IMR-90 (cell line): ENCODE measurements around the gene ARHGAP12. TPM values are rescaled to one million over a fixed set of nuclear protein-coding genes. Genes with fewer than 3 reads are reported as not detected.

ENCODE experiments used
- ATAC-seq: fragments of 200-7000 bp; cut with Tn5 transposase; 2 replicates; pipeline ENCODE4 v1.9.1; 2020; ENCODE audit warnings: low read depth, mild to moderate bottlenecking, moderate library complexity
- BruUV-seq: library from RNA; stranded (reverse); fragments of 400-500 nt; replicated peaks from 2 replicates; lab custom pipeline; 2021; lab: Mats Ljungman, UMichigan
- CTCF ChIA-PET: fragments of 300-600 bp; formaldehyde crosslinking; extraction: SDS; loops from one replicate; lab custom pipeline; 2021; ENCODE audit warnings: antibody characterized with exemption; lab: Yijun Ruan, JAX
- POLR2A ChIA-PET: fragments of 300-600 bp; sonication (Branson Sonifier 250); formaldehyde crosslinking; loops from one replicate; lab custom pipeline; 2022; ENCODE audit warnings: antibody characterized with exemption; ENCODE audit not compliant: unreplicated experiment; lab: Charles Lee
- DNase-seq: peaks from one replicate; pipeline ENCODE4 v3.0.0; 2013
- H2AFZ ChIP-seq: replicated peaks from 2 replicates; pipeline ENCODE3; 2013; ENCODE audit warnings: low read length, mild to moderate bottlenecking; ENCODE audit not compliant: poor library complexity
- H2AK5ac ChIP-seq: 2 replicates; pipeline ENCODE4 v1.6.1; 2013; ENCODE audit warnings: low read depth, low read length, inconsistent platforms
- H2AK9ac ChIP-seq: replicated peaks from 2 replicates; pipeline ENCODE3; 2013; ENCODE audit warnings: mild to moderate bottlenecking, low read depth, low read length, moderate library complexity; ENCODE audit not compliant: poor library complexity
- H2BK120ac ChIP-seq: 2 replicates; pipeline ENCODE4 v1.6.1; 2013; ENCODE audit warnings: low read depth, low read length, inconsistent platforms
- H2BK15ac ChIP-seq: 3 replicates; pipeline ENCODE4 v1.6.1; 2013; ENCODE audit warnings: low read depth, low read length, inconsistent platforms
- H2BK20ac ChIP-seq: 2 replicates; pipeline ENCODE4 v1.6.1; 2013; ENCODE audit warnings: low read depth, mild to moderate bottlenecking, inconsistent platforms, low read length, moderate library complexity
- H2BK5ac ChIP-seq: 2 replicates; pipeline ENCODE4 v1.6.1; 2013; ENCODE audit warnings: mild to moderate bottlenecking, low read depth, low read length, inconsistent platforms; ENCODE audit not compliant: poor library complexity, severe bottlenecking
- H3K14ac ChIP-seq: replicated peaks from 2 replicates; pipeline ENCODE4 v1.6.1; 2013; ENCODE audit warnings: low read depth, low read length, inconsistent platforms
- H3K18ac ChIP-seq: 2 replicates; pipeline ENCODE4 v1.6.1; 2013; ENCODE audit warnings: low read depth, low read length, control low read depth
- H3K23ac ChIP-seq: 2 replicates; pipeline ENCODE4 v1.6.1; 2013; ENCODE audit warnings: low read depth, low read length, inconsistent platforms
- H3K27ac ChIP-seq: 2 replicates; pipeline ENCODE4 v1.5.1; 2013; ENCODE audit warnings: mild to moderate bottlenecking, control low read depth, low read length; ENCODE audit not compliant: insufficient read depth
- H3K27me3 ChIP-seq: 2 replicates; pipeline ENCODE4 v1.6.1; 2013; ENCODE audit warnings: low read length; ENCODE audit not compliant: control insufficient read depth, insufficient read depth
- H3K36me3 ChIP-seq: 2 replicates; pipeline ENCODE4 v1.6.1; 2013; ENCODE audit warnings: low read length, mixed read lengths; ENCODE audit not compliant: control insufficient read depth, insufficient read depth
- H3K4ac ChIP-seq: 2 replicates; pipeline ENCODE4 v1.6.1; 2013; ENCODE audit warnings: low read depth, low read length, inconsistent platforms
- H3K4me1 ChIP-seq: 2 replicates; pipeline ENCODE4 v1.6.1; 2013; ENCODE audit warnings: low read length, mixed read lengths; ENCODE audit not compliant: control insufficient read depth, insufficient read depth
- H3K4me2 ChIP-seq: 2 replicates; pipeline ENCODE4 v1.6.1; 2013; ENCODE audit warnings: low read depth, mild to moderate bottlenecking, control low read depth, low read length, moderate library complexity
- H3K4me3 ChIP-seq: 2 replicates; pipeline ENCODE4 v1.5.1; 2013; ENCODE audit warnings: low read depth, mild to moderate bottlenecking, control low read depth, low read length, moderate library complexity; ENCODE audit not compliant: insufficient read depth
- H3K56ac ChIP-seq: 2 replicates; pipeline ENCODE4 v1.6.1; 2013; ENCODE audit warnings: low read length, inconsistent platforms; ENCODE audit not compliant: insufficient read depth; ENCODE audit errors: extremely low read depth
- H3K79me1 ChIP-seq, 2 experiments: 2 replicates each; pipeline ENCODE4 v1.6.1; 2013; ENCODE audit warnings: low read length in 2 of 2, inconsistent platforms in 1 of 2, low read depth in 1 of 2
- H3K9ac ChIP-seq: 2 replicates; pipeline ENCODE4 v1.6.1; 2013; ENCODE audit warnings: low read depth, low read length, control low read depth
- H3K9me1 ChIP-seq: 2 replicates; pipeline ENCODE4 v1.6.1; 2013; ENCODE audit warnings: low read length, inconsistent platforms; ENCODE audit not compliant: insufficient read depth
- H3K9me3 ChIP-seq: 2 replicates; pipeline ENCODE4 v1.6.1; 2013; ENCODE audit warnings: low read length; ENCODE audit not compliant: control insufficient read depth, insufficient read depth
- H4K20me1 ChIP-seq: 2 replicates; pipeline ENCODE4 v1.6.1; 2013; ENCODE audit warnings: low read length, inconsistent platforms; ENCODE audit not compliant: insufficient read depth
- H4K5ac ChIP-seq: 2 replicates; pipeline ENCODE4 v1.6.1; 2013; ENCODE audit warnings: mild to moderate bottlenecking, low read depth, low read length, control low read depth
- H4K8ac ChIP-seq, 2 experiments: 2 replicates each; pipeline ENCODE4 v1.6.1; 2013; ENCODE audit warnings: low read depth in 2 of 2, low read length in 2 of 2, control low read depth in 1 of 2, inconsistent platforms in 1 of 2
- H4K91ac ChIP-seq: 2 replicates; pipeline ENCODE4 v1.6.1; 2013; ENCODE audit warnings: low read depth, low read length, inconsistent platforms; ENCODE audit not compliant: insufficient read depth
- CHD1 ChIP-seq: IDR thresholded peaks from 2 replicates; pipeline ENCODE4 v1.6.1; 2012; ENCODE audit warnings: low read depth, low read length, improper control_type of control experiment
- WGBS, 2 experiments: methylation state at CpG; one replicate each; pipeline versions ENCODE4 v1.1.5 to v1.1.7; 2013; ENCODE audit warnings: missing lambda C conversion rate in 2 of 2; ENCODE audit not compliant: insufficient read length in 1 of 2; ENCODE audit errors: extremely low coverage in 2 of 2; 5-methylcytosine and 5-hydroxymethylcytosine counted together
- dilution Hi-C: fragments of 300-500 bp; cut with HindIII; formaldehyde crosslinking; loops from one replicate; pipeline ENCODE4 v1.14.3; 2018; ENCODE audit warnings: low sequenced_read_pairs; ENCODE audit not compliant: unreplicated experiment
- in situ Hi-C: fragments of 300-500 bp; cut with MboI; formaldehyde crosslinking; loops from 3 replicates; pipeline ENCODE4 v1.14.3; 2019; ENCODE audit warnings: low sequenced_read_pairs, inconsistent platforms, mixed read lengths
- intact Hi-C: fragments of 100-400 bp; cut with micrococcal nuclease; formaldehyde crosslinking; loops from 2 replicates; pipeline ENCODE4 v1.10.0; 2022
- polyA plus RNA-seq, 3 experiments: library from polyadenylated mRNA; depleted of rRNA; stranded (reverse); fragments of >200 nt; gene quantifications; 2 replicates each; pipeline ENCODE4 v1.2.3, GENCODE V29; 2012; ENCODE audit warnings: low replicate concordance in 1 of 3
- total RNA-seq: library from RNA; depleted of rRNA; stranded (reverse); fragments of >200 nt; gene quantifications from 2 replicates; pipeline ENCODE4 v1.2.3, GENCODE V29; 2012

Gene ARHGAP12
- total and polyA plus RNA-seq, 2 of the 4 experiments (the other 2 are of a cell fraction), result 9.0 to 28.5 TPM

GRCh38 chr10:31906039-31906438, 22.6 kb downstream of the ARHGAP12 start:
- no peak overlapping the region for H4K8ac ChIP-seq
- H3K56ac ChIP-seq, result no peak overlapping the region; the same call in 1 of the 2 replicates
- dilution Hi-C loops (no loop called here), intact Hi-C loops (loop anchor here (5.0 kb wide), 1 partner anchor 39 kb away; no protein-coding TSS in a partner anchor), in situ Hi-C loops (no loop called here)
- no peak overlapping the region for H2AK5ac ChIP-seq
- peaks cover 7% of the 10 kb centered on the region for H3K9me1 ChIP-seq
- H3K18ac ChIP-seq, result no peak overlapping the region
- no peak overlapping the region for H2BK120ac ChIP-seq
- TF ChIP-seq CHD1, result no peak
- no peak overlapping the region for H4K5ac ChIP-seq
- no peak overlapping the region for H3K4me3 ChIP-seq
- H3K23ac ChIP-seq, result no peak overlapping the region
- no peak overlapping the region for H4K91ac ChIP-seq
- peaks cover 5% of the 10 kb centered on the region for H3K4me1 ChIP-seq
- BruUV-seq, result no TSS peak
- H3K36me3 ChIP-seq, result peaks cover 9% of the 10 kb centered on the region
- no CpG with 5 or more reads among the region's 5 CpGs for WGBS, 2 experiments
- no peaks in the 10 kb centered on the region for H3K27me3 ChIP-seq
- peak overlapping the region; percentile 36; the same call in 1 of the 2 replicates for H3K4me2 ChIP-seq
- no peak overlapping the region for H2BK15ac ChIP-seq
- H2AK9ac ChIP-seq, result no peak overlapping the region
- no peak overlapping the region for H2AFZ ChIP-seq
- H3K79me1 ChIP-seq, result peaks cover 40 to 87% of the 10 kb centered on the region in 2 experiments
- POLR2A ChIA-PET, result interaction anchor here (0.5 kb wide), 1 partner anchor 40 kb away, joined by 3 read pairs; no protein-coding TSS in a partner anchor
- 0 out of 2 replicates have a peak overlapping the region, but pooled peaks have one; percentile 17 for H3K14ac ChIP-seq
- no peak overlapping the region for H3K9ac ChIP-seq
- H3K4ac ChIP-seq, result no peak overlapping the region
- H4K20me1 ChIP-seq, result peaks cover 51% of the 10 kb centered on the region; the same call in 1 of the 2 replicates
- peak; percentile 34 for DNase-seq
- H2BK20ac ChIP-seq, result no peak overlapping the region
- H3K27ac ChIP-seq, result no peak overlapping the region
- CTCF ChIA-PET, result no interaction called here
- H2BK5ac ChIP-seq, result no peak overlapping the region
- peak; percentile 70; the same call in 1 of the 2 replicates for ATAC-seq
- peaks cover 3% of the 10 kb centered on the region; the same call in 1 of the 2 replicates for H3K9me3 ChIP-seq
